Thyroid gland (tissue), 4 donors: ENCODE data around the gene PCP4L1. TPM values are rescaled to one million over a fixed set of nuclear protein-coding genes. Genes with fewer than 3 reads are reported as not detected.

ENCODE experiments used
- DNase-seq, 2 donors: peaks; one replicate each; pipeline ENCODE4 v3.0.0-alpha.2; 2019
- H3K27ac ChIP-seq, 3 donors: fragments of 200-600 bp; sonication (generic); 1 replicate in 2 of 3; 2 replicates in 1 of 3; pipeline ENCODE4 v1.5.1; 2016 to 2019; ENCODE audit warnings: mild to moderate bottlenecking in 1 of 3, moderate library complexity in 1 of 3
- H3K27me3 ChIP-seq: fragments of 200-600 bp; sonication (generic); one replicate; pipeline ENCODE4 v1.5.1; 2019
- H3K36me3 ChIP-seq, 2 donors: fragments of 200-600 bp; sonication (generic); one replicate each; pipeline ENCODE4 v1.5.1; 2016 to 2019
- H3K4me1 ChIP-seq, 2 donors: fragments of 200-600 bp; sonication (generic); one replicate each; pipeline ENCODE4 v1.5.1; 2017 to 2019
- H3K4me3 ChIP-seq, 3 donors: fragments of 200-600 bp; sonication (generic); replicated peaks in 1 of 3; 1 replicate in 2 of 3; 2 replicates in 1 of 3; pipeline ENCODE4 v1.5.1; 2016; ENCODE audit warnings: mild to moderate bottlenecking in 1 of 3
- H3K9me3 ChIP-seq: fragments of 200-600 bp; sonication (generic); one replicate; pipeline ENCODE4 v1.5.1; 2017
- POLR2A ChIP-seq, 2 donors: fragments of 450-650 bp; IDR thresholded peaks; one replicate each; pipeline ENCODE4 v1.6.1; 2017; ENCODE audit warnings: antibody characterized with exemption in 2 of 2, mild to moderate bottlenecking in 2 of 2, moderate library complexity in 1 of 2
- WGBS, 2 donors: methylation state at CpG; one replicate each; pipeline ENCODE4 v1.1.5; 2017; 5-methylcytosine and 5-hydroxymethylcytosine counted together
- intact Hi-C: fragments of 100-400 bp; cut with DNase I; formaldehyde crosslinking; loops from one replicate; pipeline ENCODE4 v1.15.1; 2023
- total RNA-seq, 4 donors: library from RNA; depleted of rRNA; stranded (reverse); fragments of >200 nt; gene quantifications; one replicate each; pipeline ENCODE4 v1.2.3, GENCODE V29; 2016
- TF ChIP-seq, protein P1 (sequence below), 6 experiments: fragments of 200-600 bp in 3 of 6; fragments of 450-650 bp in 3 of 6; sonication (generic) in 3 of 6; IDR thresholded peaks; one replicate each; pipeline ENCODE4 v1.5.1; 2016 to 2019; ENCODE audit warnings: antibody characterized with exemption in 6 of 6, mild to moderate bottlenecking in 2 of 6, inconsistent platforms in 1 of 6, moderate library complexity in 1 of 6

The PCP4L1 gene
- total RNA-seq, 4 donors from 2014 or later: 0.39 to 0.83 (median 0.61) TPM

DNA sequence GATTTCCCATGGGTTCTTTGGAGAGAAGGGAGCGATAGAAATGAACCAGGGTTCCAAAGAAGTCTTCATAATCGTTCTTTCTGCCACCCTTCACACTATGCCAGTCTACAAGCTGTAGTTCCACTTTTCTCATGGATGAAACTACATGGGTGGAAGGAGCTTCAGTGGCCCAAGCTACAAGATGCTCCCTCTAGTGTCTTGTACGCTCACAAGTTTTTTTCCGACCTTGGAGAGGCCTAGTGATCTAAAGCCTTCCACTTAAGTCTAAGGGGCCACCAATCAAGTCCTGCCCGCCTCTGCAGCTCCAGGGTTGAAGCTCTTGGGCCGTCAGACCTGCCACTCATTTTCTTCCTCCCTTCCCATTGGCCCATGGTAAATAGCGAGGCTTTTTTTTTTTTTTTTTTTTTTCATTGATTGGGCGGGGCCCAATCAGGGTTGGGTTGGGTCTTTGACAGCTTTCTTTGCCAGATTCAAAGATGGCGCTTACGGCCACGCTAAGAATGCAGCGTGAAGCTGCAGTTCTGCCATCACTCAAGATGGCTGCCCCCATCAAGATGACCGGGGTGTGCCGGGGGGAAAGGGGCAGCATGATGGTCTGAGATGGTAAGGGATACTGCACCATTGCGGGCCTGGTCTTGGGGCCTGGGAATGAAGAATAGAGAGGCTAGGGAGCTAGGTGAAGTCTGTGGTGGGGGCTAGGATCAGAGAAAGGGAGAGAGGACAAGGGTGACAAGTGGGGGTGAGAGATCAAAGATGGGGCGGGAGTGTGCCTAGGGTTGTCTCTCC, 32.8 kb upstream of the PCP4L1 start, which contains the start of gene TOMM40L:
TSS of gene TOMM40L (plus strand) at position 527 of the 786 bp plus-strand sequence. CDS start 430 bp downstream, outside the sequence.
- no peaks in the 10 kb centered on the region for H3K9me3 ChIP-seq
- DNase-seq: peak; percentile 90 to 94
- 5 to 6% methylated on average over 16 of the region's 16 CpGs for WGBS, 2 donors
- H3K36me3 ChIP-seq: peaks cover 10 to 14% of the 10 kb centered on the region in 2 donors
- peaks cover 16 to 19% of the 10 kb centered on the region in 2 donors for H3K4me1 ChIP-seq
- TF ChIP-seq, protein P1, sequence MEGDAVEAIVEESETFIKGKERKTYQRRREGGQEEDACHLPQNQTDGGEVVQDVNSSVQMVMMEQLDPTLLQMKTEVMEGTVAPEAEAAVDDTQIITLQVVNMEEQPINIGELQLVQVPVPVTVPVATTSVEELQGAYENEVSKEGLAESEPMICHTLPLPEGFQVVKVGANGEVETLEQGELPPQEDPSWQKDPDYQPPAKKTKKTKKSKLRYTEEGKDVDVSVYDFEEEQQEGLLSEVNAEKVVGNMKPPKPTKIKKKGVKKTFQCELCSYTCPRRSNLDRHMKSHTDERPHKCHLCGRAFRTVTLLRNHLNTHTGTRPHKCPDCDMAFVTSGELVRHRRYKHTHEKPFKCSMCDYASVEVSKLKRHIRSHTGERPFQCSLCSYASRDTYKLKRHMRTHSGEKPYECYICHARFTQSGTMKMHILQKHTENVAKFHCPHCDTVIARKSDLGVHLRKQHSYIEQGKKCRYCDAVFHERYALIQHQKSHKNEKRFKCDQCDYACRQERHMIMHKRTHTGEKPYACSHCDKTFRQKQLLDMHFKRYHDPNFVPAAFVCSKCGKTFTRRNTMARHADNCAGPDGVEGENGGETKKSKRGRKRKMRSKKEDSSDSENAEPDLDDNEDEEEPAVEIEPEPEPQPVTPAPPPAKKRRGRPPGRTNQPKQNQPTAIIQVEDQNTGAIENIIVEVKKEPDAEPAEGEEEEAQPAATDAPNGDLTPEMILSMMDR (IDR thresholded peaks at IDR 0.05): peak in 5 of 6 experiments; percentile 12 to 55 (median 48)
- peak in 1 of 2 donors; percentile 34 for TF ChIP-seq POLR2A (IDR thresholded peaks at IDR 0.05)
- intact Hi-C loops: loop anchor here (5.0 to 10.0 kb wide), 3 partner anchors 51 to 157 kb away; partner anchors contain the start of genes B4GALT3 and MPZ
- H3K4me3 ChIP-seq: peak within 1 kb of the TSS; percentile 12 to 66 (median 56)
- peak within 1 kb of the TSS in 2 of 3 donors; percentile 49 to 53 for H3K27ac ChIP-seq
- H3K27me3 ChIP-seq: no peaks in the 10 kb centered on the region

DNA sequence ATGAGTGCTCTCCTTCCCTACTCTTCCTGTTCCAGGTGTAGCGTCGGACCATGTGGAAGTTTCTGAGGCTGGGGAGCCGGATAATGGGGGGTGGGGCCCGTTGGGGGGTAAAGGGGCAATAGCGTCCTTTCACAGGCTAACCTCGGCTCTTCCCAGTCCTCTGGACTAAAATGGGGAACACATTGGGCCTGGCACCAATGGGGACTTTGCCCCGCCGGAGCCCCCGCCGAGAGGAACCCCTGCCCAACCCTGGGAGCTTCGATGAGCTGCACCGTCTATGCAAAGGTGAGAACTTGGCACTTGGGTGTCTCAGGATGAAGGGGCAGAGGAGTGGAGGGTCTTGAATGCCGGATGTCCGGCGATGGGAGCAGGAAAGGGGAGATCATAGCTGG, 32.2 kb upstream of the PCP4L1 start:
- Histone ChIP-seq H3K9me3 (no peaks in the 10 kb centered on the region), H3K4me1 (peaks cover 16 to 19% of the 10 kb centered on the region in 2 donors), H3K36me3 (peaks cover 10 to 14% of the 10 kb centered on the region in 2 donors), H3K27ac (peak overlapping the region in 2 of 3 donors; percentile 49 to 53), H3K27me3 (no peaks in the 10 kb centered on the region), H3K4me3 (peak overlapping the region; percentile 12 to 66 (median 56))
- 6 to 7% methylated on average over 10 to 14 of the region's 15 CpGs for WGBS, 2 donors
- intact Hi-C loops: loop anchor here (5.0 to 10.0 kb wide), 3 partner anchors 52 to 156 kb away; partner anchors contain the start of genes B4GALT3 and MPZ
- no peak for DNase-seq
- TF ChIP-seq POLR2A (IDR thresholded peaks at IDR 0.05): no peak
- TF ChIP-seq, protein P1 (IDR thresholded peaks at IDR 0.05): no peak

DNA sequence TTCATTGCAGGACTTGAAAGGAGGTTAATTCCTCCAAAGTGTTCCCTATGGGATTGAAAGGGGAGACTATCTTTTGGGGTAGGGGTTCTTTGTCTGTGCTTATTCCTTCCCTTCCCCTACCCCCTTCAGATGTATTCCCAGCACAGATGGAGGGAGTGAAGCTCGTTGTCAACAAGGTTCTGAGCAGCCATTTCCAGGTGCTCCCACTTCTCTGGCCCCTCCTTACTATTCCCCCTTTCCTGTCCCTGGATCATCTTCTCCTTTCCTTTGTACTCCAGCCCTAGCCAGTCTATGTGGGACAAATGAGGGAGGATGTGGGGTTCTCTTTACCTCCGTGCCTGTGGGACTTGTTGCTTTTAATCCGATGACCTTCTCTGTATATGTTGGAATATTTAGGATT, 31.8 kb upstream of the PCP4L1 start:
- no peak for TF ChIP-seq POLR2A (IDR thresholded peaks at IDR 0.05)
- TF ChIP-seq, protein P1 (IDR thresholded peaks at IDR 0.05): no peak
- no peak for DNase-seq
- no peaks in the 10 kb centered on the region for H3K9me3 ChIP-seq
- peaks cover 16 to 19% of the 10 kb centered on the region in 2 donors for H3K4me1 ChIP-seq
- H3K27ac ChIP-seq: peak overlapping the region in 1 of 3 donors; percentile 53
- H3K4me3 ChIP-seq: peak overlapping the region; percentile 12 to 66 (median 56)
- 60 to 63% methylated on average over 3 of the region's 3 CpGs for WGBS, 2 donors
- intact Hi-C loops: loop anchor here (5.0 to 10.0 kb wide), 3 partner anchors 52 to 156 kb away; partner anchors contain the start of genes B4GALT3 and MPZ
- H3K27me3 ChIP-seq: no peaks in the 10 kb centered on the region
- H3K36me3 ChIP-seq: peaks cover 10 to 14% of the 10 kb centered on the region in 2 donors

DNA sequence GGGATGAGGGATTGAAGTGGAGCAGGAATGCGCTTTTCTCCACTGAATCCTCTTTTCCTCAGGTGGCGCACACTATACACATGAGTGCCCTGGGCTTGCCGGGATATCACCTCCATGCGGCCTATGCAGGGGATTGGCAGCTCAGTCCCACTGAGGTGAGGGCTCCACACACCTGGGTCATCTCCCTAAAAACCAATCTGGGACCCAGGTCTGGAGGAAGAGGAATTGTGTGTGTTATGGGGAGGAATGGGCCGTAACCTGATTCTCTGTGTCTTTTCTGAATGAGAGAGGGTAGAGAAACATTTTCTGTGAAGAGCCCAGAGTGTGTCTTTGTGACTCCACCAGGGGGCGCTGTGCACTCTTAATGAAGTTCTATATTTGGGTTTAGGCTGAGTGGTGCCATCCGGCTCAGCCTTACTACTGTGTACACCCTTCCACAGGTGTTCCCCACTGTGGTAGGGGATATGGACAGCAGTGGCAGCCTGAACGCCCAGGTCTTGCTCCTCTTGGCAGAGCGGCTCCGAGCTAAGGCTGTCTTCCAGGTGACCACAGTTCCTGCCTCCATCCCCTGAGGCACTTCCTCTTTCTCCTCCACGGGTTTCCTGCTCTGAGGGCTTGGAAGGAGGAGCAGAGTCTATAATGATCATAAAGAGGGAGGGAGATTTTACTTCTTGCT, 31.2 kb upstream of the PCP4L1 start:
- H3K4me3 ChIP-seq: no peak overlapping the region
- no peaks in the 10 kb centered on the region for H3K27me3 ChIP-seq
- 41 to 46% methylated on average over 11 of the region's 11 CpGs for WGBS, 2 donors
- intact Hi-C loops: loop anchor here (5.0 to 10.0 kb wide), 3 partner anchors 53 to 155 kb away; partner anchors contain the start of genes B4GALT3 and MPZ
- H3K4me1 ChIP-seq: peaks cover 16 to 19% of the 10 kb centered on the region in 2 donors
- TF ChIP-seq POLR2A (IDR thresholded peaks at IDR 0.05): no peak
- TF ChIP-seq, protein P1 (IDR thresholded peaks at IDR 0.05): peak; percentile 78 to 90 (median 80)
- no peaks in the 10 kb centered on the region for H3K9me3 ChIP-seq
- H3K27ac ChIP-seq: peak overlapping the region in 2 of 3 donors; percentile 46 to 53
- peaks cover 10 to 14% of the 10 kb centered on the region in 2 donors for H3K36me3 ChIP-seq
- DNase-seq: peak; percentile 78 to 86
